22Rv1 (cell line): ENCODE results near the gene NHERF1.

ENCODE experiments used
- H3K27ac ChIP-seq: fragments of 450-650 bp; 2 replicates; pipeline ENCODE4 v1.5.1; 2017
- ZFX ChIP-seq: fragments of 450-650 bp; IDR thresholded peaks from 2 replicates; pipeline ENCODE4 v1.6.1; 2017; ENCODE audit warnings: antibody characterized with exemption, borderline replicate concordance
- TF ChIP-seq, protein P1 (sequence below): fragments of 450-650 bp; IDR thresholded peaks from 2 replicates; pipeline ENCODE4 v1.5.1; 2017; ENCODE audit warnings: mild to moderate bottlenecking

Gene NHERF1

DNA sequence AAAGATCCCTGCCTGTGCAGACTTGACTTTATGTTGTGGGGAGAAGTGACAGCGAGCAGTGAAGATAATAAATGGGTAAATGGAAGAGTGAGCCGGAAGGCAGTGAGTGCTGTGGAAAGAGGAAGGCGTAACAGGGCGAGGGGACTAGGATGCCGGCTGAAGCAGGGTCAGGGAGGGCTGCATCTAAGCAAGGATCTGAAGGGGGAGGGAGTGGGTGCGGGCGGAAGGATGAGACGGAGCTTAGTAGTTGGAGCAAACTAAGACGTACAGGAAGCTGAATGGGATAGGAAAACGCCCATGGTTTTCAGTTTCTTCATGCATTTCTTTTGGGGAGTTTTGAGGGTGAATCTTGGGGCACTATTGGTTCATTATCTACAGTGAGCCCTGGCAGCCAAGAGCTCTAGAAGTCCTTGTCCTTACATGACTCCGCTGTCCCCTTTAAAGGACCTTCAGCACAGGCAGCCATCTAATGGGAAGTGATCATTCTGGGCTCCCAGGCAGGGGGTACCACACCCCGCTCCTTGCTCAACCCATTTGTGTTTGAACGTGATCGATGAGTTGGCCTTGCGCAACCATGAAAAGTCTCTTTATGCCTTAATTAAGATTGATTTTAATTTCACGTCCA, 38.1 kb downstream of the NHERF1 start:
- TF ChIP-seq, protein P1, sequence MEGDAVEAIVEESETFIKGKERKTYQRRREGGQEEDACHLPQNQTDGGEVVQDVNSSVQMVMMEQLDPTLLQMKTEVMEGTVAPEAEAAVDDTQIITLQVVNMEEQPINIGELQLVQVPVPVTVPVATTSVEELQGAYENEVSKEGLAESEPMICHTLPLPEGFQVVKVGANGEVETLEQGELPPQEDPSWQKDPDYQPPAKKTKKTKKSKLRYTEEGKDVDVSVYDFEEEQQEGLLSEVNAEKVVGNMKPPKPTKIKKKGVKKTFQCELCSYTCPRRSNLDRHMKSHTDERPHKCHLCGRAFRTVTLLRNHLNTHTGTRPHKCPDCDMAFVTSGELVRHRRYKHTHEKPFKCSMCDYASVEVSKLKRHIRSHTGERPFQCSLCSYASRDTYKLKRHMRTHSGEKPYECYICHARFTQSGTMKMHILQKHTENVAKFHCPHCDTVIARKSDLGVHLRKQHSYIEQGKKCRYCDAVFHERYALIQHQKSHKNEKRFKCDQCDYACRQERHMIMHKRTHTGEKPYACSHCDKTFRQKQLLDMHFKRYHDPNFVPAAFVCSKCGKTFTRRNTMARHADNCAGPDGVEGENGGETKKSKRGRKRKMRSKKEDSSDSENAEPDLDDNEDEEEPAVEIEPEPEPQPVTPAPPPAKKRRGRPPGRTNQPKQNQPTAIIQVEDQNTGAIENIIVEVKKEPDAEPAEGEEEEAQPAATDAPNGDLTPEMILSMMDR: no peak
- TF ChIP-seq ZFX: no peak
- H3K27ac ChIP-seq: no peak overlapping the region

DNA sequence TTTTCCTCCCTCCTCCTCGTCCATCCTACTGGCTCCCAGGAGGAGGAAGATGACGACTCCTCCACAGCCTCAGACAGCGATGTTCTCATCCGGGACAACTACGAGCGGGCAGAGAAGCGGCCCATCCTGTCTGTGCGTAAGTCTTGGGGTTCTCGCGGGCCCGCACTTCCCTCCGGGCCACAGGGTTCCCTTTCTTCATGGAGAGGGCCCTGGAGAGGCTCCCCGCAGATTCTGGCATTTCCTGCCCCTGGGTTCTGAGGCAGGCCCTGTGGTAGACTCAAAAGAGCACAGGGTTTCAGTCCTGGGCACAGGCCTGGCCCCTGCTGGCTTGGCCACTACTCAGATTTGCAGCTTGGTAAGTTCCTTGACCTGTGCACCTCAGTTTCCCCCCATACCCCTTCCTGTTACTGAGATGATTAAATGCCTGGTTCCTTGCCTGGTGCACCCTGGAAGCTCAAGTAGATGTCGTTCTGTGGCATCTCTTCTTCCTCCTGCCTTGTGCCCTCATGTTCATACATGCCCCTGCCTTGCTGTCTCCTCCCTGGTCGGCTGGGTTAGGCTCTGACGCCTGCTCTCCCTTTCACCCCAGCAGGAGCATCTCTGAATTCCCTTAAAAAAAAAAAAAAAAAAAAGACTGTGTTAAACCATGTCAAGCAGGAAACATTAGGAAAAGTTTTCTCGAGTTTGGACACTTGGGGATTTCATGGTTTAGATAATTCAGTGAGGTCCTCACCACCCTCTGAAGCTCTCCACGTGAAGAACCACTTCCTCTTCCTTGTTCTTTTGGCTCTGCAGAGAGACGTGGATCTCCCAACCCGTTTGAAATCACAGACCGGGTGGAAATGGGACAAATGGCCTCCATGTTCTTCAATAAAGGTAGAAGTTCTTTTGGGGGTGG, 42.0 kb downstream of the NHERF1 start:
- TF ChIP-seq ZFX: no peak
- H3K27ac ChIP-seq: no peak overlapping the region

DNA sequence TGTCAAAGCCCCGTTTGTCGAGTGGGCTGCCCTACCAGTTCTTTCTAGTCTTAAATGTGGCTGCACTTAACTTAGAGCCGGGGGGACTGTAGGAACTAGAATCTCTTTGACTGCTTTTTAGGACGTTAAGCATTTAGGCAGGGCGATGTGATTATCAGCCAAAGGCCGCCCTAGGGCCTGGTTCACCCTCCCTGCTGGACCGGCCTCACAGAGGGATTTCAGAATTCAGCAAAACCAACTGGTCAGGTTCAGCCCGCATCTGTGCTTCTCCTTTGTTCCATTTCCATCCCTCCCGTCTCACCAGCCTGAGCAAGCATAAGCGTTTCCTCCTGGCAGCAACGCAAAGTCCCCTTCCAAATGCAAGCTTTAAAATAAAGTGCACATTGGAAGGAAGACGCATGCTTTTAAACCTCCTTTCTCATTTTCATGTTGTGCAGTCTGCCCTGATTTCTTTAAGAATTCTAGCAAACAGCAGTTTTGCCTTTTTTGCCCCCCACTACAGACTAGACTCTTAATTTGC, 44.2 kb downstream of the NHERF1 start:
- no peak for TF ChIP-seq ZFX
- TF ChIP-seq, protein P1: no peak
- H3K27ac ChIP-seq: no peak overlapping the region

DNA sequence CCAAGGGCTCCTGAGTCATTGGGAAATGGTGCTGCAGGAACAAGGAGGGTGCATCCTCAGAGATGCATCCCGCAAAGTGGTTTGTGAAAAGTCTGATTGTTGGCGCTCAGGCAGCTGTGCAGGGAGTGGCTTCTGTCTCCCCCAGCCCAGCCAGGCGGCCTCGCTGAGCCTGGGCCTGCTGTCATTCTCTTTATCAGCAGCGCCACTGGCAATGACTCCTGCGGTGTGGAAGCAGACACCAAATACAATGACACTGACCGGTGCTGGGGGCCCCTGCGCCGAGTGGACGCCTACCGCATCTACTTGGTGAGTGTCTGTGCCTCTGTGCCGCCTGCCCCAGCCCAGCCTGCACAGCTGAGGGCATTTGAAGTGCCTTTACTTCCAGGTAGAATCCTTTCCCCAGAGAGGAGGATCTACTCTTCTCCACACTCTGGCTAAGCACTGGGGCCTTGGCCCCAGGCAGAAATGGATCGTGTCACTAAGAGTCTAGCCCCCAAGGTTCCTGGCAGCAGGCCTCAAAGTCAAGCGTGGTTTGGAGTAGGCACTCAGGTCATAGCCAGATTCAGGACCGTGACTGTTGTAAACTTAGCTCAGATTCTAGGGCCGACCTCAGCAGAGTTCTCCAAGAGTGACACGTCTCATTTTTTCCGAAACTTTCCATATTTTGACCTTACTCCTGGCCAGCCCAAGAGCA, 47.0 kb downstream of the NHERF1 start:
- TF ChIP-seq ZFX: no peak
- TF ChIP-seq, protein P1: no peak
- no peak overlapping the region for H3K27ac ChIP-seq

DNA sequence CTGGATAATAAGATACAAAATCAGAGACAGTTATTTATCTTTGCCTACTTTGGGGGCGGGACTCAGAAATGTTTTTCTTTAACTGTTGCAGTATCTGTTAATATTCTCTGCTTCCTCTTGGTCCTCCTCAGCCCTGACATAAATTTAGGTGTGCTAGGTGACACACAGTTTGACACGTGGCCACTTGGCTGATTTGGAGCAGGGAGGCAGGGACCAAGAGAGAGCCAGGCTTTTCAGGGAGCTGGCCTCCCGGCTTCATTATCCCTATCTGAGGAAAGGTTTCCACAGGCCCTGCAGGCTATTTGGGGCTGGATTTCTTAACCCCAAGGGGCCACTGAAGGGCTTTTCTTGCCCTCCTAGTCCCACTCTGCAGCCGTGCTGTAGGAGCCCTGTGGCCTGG, 47.8 kb downstream of the NHERF1 start:
- TF ChIP-seq, protein P1: no peak
- TF ChIP-seq ZFX: no peak
- no peak overlapping the region for H3K27ac ChIP-seq

DNA sequence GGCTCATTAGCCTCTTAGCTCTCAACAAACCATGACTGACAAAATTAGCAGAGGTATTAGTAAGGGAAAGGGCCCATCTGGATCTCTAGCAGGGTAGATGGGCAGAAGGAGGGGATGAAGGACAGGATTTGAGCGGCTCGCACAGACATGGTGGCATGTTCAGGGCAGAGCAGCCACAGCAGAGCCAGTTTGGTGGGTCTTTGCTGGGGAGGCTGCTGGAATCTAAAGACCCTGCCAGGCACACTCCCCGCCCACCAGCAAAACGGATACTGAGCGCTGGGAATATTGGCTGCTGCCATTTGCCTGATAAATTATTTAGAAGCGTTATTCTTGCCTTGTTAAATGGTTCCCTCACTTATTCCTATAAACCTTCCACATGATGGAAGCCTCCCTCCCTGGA, 48.4 kb downstream of the NHERF1 start:
- H3K27ac ChIP-seq: no peak overlapping the region
- TF ChIP-seq, protein P1: no peak
- no peak for TF ChIP-seq ZFX

DNA sequence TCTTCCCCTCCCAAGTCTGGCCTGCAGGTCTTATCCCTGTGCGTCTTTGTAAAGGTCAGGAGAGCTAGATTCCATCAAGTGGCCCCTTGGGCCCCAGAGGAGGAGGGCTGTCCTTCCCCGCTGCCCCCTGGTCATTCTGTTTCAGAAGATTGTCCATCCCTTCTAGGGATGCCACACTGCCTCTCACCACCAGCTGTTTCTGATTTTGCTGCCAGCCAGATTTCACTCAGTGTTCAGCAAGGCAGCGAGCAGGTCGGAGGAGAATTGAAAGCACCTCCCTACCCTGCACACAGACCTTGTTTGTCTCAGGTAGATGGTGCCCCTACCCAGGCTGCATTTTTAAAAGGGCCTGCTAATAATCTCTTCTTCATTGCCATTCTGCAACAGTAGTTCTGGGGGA, 49.4 kb downstream of the NHERF1 start:
- no peak overlapping the region for H3K27ac ChIP-seq
- TF ChIP-seq ZFX: no peak
- TF ChIP-seq, protein P1: no peak
